Activated CD8-positive, alpha-beta memory T cell treated with anti-CD3 and anti-CD28 coated beads for 48 hours (primary cell): ENCODE measurements around the gene CCDC110.

ENCODE experiments used
- DNase-seq, 3 experiments: peaks; one replicate each; pipeline ENCODE4 v3.0.0-alpha.2; 2020; ENCODE audit warnings: low read depth in 2 of 3, low spot score in 2 of 3

Gene CCDC110

DNA sequence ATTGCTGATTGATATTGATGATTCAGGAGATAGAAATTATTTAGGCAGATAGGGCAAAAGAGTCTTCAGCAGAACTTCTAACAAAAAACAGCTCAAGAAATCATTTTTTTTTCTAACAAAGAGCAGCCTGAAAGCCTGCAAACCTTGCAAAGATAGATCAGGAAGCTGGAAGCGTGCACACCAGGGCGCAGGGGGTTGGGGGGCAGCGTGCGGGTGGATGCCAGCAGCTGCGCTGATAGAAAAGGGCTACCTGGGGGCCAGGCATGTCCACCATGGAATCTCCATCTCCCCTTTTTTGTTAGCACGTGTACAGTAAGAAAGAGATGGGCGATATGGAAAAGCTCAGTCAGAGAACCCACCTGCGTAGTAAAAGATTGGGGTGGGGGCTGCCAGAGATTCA lies 1.7 kb upstream of the CCDC110 start:
- DNase-seq, result no peak

GRCh38 chr4:185472103-185472542 lies 590 bp upstream of the CCDC110 start:
- DNase-seq, result no peak

- DNase-seq, result peak in 2 of 3 experiments; percentile 10 to 23
Observed at GRCh38 chr4:185470501-185471195, 885 bp downstream of the CCDC110 start.

DNA sequence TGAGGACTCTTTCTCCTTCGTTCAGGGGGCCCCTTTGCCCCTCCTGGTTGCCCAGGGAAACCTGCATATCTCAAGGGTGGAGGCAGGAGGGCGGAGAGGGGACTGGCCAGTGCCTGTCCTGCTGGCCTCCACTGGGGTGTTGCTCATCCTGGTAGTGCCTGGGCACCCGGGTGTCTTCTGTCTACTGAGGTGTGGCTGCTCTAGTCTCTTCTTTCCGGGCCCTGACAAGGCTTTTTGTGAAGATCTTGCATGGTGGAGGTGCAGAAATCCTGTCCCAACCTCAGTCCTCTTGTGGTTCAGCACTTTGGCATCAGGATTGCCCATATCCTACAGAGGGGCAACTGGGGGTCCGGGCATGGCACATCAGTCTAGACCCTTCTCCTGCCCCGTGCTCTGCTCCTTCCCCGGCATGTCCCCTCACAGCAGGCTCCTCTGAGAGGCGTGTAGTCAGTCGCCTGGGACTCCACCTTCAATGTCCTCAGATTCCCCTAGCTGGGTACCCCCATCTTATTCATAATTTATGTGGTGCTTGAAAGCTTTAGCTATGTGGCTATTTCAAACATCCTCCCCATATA lies 1.9 kb downstream of the CCDC110 start:
- no peak for DNase-seq

- DNase-seq, result no peak
Observed at GRCh38 chr4:185468999-185469398, 2.5 kb downstream of the CCDC110 start.

GRCh38 chr4:185467991-185468390 lies 3.5 kb downstream of the CCDC110 start:
- DNase-seq, result no peak

- no peak for DNase-seq
Observed at GRCh38 chr4:185467101-185467500, 4.4 kb downstream of the CCDC110 start.

GRCh38 chr4:185465707-185466106 lies 5.8 kb downstream of the CCDC110 start:
- no peak for DNase-seq

GRCh38 chr4:185464887-185465286 lies 6.6 kb downstream of the CCDC110 start:
- no peak for DNase-seq

- no peak for DNase-seq
Observed at GRCh38 chr4:185464183-185464582, 7.3 kb downstream of the CCDC110 start.

DNA sequence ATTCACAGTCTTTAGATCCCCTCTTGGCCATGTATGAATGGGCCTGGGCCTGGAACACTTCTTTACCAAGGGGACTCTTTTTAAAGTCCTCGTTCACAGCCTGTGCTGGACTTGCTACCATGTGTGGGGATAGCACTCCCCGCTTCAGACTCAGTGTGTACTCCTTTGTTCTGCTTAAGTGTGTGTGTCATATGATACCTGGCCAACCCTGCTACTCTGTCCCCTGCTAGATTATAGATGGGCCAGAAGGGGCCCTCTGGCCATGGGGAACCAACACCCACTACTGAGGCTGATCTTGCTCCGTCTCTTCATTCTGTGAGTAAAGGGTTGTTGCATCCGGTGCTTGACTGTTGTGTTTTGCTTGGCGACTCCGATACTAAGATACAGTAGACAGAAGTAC lies 8.0 kb downstream of the CCDC110 start:
- DNase-seq, result no peak

- DNase-seq, result no peak
Observed at GRCh38 chr4:185461565-185461964, 10.0 kb downstream of the CCDC110 start.

GRCh38 chr4:185457136-185457535 lies 14.4 kb downstream of the CCDC110 start:
- DNase-seq, result no peak

GRCh38 chr4:185456131-185456530 lies 15.4 kb downstream of the CCDC110 start:
- DNase-seq, result no peak

DNA sequence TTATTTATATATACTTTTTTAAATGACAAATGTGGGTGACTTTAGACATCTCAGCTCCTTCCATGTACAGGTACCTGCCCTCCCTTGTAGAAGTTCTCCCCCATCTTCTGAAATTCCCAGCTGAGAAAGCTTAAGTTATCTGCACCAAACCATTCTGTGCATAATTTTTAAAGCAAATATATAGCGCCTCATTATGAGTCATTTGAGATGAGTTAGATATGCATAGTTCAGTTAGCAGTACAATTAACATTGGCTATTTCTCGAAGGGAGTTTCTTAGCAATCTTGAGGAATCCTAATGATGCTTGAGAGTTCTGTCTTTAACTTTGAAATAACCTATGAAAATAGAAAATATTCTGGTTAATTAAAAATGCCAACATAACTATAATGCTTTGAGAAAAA lies 26.3 kb downstream of the CCDC110 start:
- DNase-seq, result no peak

- DNase-seq, result no peak
Observed at GRCh38 chr4:185441479-185441878, 30.1 kb downstream of the CCDC110 start.

- no peak for DNase-seq
Observed at GRCh38 chr4:185437809-185438208, 33.7 kb downstream of the CCDC110 start.

- DNase-seq, result no peak
Observed at GRCh38 chr4:185435466-185435865, 36.1 kb downstream of the CCDC110 start.

- no peak for DNase-seq
Observed at GRCh38 chr4:185429660-185430059, 41.9 kb downstream of the CCDC110 start.

DNA sequence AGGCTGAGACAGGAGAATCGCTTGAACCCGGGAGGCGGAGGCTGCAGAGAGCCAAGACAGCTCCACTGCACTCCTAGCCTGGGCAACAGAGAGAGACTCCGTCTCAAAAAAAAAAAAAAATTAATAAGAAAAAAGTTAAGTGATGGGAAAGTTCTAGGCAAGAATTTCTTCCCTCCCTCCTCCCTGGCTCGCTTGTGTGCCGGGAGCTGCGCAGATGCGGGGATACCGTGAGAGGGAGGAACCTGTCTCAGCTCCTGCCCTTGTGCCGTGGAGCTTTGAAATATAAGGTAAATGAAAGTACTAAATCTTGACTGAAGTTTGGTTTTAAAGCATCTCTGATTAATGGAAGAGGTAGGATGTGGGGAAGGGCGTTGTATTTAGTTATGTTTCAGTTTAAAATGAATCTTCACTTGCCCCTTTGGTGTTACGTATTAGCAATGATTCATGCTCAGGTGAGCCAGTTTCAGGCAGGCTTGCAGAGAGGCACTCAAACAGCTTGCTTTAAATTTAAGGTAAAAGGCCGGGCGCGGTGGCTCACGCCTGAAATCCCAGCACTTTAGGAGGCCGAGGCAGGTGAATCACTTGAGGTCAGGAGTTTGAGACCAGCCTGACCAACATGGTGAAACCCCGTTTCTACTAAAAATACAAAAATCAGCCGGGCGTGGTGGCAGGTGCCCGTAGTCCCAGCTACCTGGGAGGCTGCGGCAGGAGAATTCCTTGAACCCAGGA lies 44.4 kb downstream of the CCDC110 start:
- DNase-seq, result no peak

DNA sequence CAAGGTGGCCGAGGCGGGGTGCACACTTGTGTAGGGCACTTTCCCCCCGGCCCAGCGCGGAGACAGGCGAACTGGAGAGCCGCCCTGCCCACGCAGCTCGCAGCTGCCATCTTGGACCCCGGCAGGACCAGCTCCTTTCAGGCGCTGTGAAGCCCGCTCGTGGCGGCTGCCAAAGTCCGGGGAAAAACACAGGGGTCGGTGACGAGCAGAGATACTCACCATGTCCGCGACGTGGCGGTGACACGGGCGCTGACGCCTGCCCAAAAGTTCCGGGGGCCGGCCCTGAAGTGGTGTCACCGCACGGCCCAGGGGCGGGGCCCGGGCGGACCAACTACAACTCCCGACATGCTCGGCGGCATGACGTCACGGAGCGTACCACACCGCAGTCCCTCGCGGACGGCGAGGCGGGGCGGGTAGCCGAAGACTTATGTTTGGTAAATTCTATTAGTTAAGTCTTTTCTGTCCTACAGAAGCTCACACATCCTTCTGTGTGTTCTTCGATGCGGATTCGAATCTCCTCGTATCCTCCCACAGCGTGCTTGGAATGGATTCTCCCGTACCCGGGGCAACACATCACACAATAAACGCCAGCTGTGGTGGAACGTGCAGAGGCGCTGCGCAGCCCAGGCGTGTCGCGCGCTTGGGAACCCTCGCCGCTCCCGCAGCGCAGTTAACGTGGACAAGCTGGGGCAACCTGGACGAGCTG lies 45.7 kb downstream of the CCDC110 start, which contains the start of gene UFSP2:
Gene UFSP2 (minus strand): TSS at position 318 of the 706 bp plus-strand sequence. CDS start 96 bp downstream, at position 222.
- DNase-seq, result peak; percentile 80 to 93 (median 85)
